Ovary (tissue), 9 donors: Measurements from ENCODE around the gene ALKBH3. TPM values are rescaled to one million over a fixed set of nuclear protein-coding genes. Genes with fewer than 3 reads are reported as not detected.

ENCODE experiments used
- DNase-seq, 5 donors: peaks; one replicate each; pipeline ENCODE4 v3.0.0-alpha.2; 2019 to 2020
- H3K27ac ChIP-seq, 2 donors: fragments of 200-600 bp; one replicate each; pipeline versions ENCODE4 v1.5.1 to v1.8.0; 2019 to 2022
- H3K27me3 ChIP-seq: fragments of 200-600 bp; one replicate; pipeline ENCODE4 v1.8.0; 2022
- H3K36me3 ChIP-seq: fragments of 200-600 bp; sonication (generic); one replicate; pipeline ENCODE4 v1.5.1; 2019
- H3K4me1 ChIP-seq: one replicate; pipeline ENCODE4 v1.8.1; 2013; ENCODE audit warnings: mild to moderate bottlenecking, moderate library complexity; ENCODE audit not compliant: insufficient read depth
- H3K4me3 ChIP-seq: fragments of 200-600 bp; sonication (generic); one replicate; pipeline ENCODE4 v1.5.1; 2017
- H3K9me3 ChIP-seq, 2 donors: fragments of 200-600 bp in 1 of 2; sonication (generic) in 1 of 2; one replicate each; pipeline versions ENCODE4 v1.5.1 to v1.8.1; 2013 to 2019; ENCODE audit warnings: mild to moderate bottlenecking in 1 of 2, moderate library complexity in 1 of 2
- EP300 ChIP-seq: sonication (generic); formaldehyde crosslinking; IDR thresholded peaks from one replicate; pipeline ENCODE4 v1.6.1; 2017; ENCODE audit warnings: antibody characterized with exemption
- POLR2A ChIP-seq: fragments of 450-650 bp; IDR thresholded peaks from one replicate; pipeline ENCODE4 v1.6.1; 2017; ENCODE audit warnings: antibody characterized with exemption, mild to moderate bottlenecking, moderate library complexity
- WGBS, 3 donors: extraction: QIAGEN DNeasy Blood & Tissue Kit in 1 of 3; methylation state at CpG; one replicate each; pipeline versions ENCODE4 v1.1.5 to v1.1.7; 2013 to 2017; 5-methylcytosine and 5-hydroxymethylcytosine counted together
- intact Hi-C, 4 donors: fragments of 100-400 bp; cut with DNase I; formaldehyde crosslinking; loops; one replicate each; pipeline versions ENCODE4 v1.11.0 to v1.15.1; 2022 to 2023
- polyA plus RNA-seq, 2 donors: library from polyadenylated mRNA; stranded (reverse); fragments of 200-250 nt in 1 of 2; fragments of 350-450 nt in 1 of 2; fragmentation: Illumina TruSeq in 1 of 2; extraction: RNeasy Lipid Tissue Mini Kit (QIAGEN cat#74804) in 1 of 2; gene quantifications; one replicate each; pipeline ENCODE4 v1.2.3, GENCODE V29; 2013 to 2014
- total RNA-seq, 7 donors: library from RNA; depleted of rRNA in 2 of 7; stranded (reverse); fragments of >200 nt in 2 of 7; fragmentation: NEBNext Ultra II Directional in 3 of 7; extraction: Animal tissue kit (Norgen Biotek cat#: 25700) in 3 of 7; gene quantifications; one replicate each; pipeline versions ENCODE4 v1.1.0 to v1.2.4, GENCODE V29; 2016 to 2023
- TF ChIP-seq, protein P1 (sequence below), 3 donors: fragments of 450-650 bp in 2 of 3; fragments of 200-600 bp in 1 of 3; IDR thresholded peaks; one replicate each; pipeline versions ENCODE4 v1.5.1 to v1.8.0; 2016 to 2022; ENCODE audit warnings: antibody characterized with exemption in 3 of 3, mild to moderate bottlenecking in 1 of 3
- donor health status: DM: no; HTN: no; CAD: no; lungs with moderate emphysema.
- donor health status: DM: no; HTN: no; CAD: no.
- donor health status: Bipolar disorder and iron deficiency.
- donor health status: DM: yes; HTN: yes; CAD: no.
- donor health status: DM: no; HTN: no; CAD: no.
- donor health status: DM: yes; HTN: yes; CAD: no.

Gene ALKBH3
- total and polyA plus RNA-seq, 9 donors = 25.4 to 53.5 (median 32.2) TPM

DNA sequence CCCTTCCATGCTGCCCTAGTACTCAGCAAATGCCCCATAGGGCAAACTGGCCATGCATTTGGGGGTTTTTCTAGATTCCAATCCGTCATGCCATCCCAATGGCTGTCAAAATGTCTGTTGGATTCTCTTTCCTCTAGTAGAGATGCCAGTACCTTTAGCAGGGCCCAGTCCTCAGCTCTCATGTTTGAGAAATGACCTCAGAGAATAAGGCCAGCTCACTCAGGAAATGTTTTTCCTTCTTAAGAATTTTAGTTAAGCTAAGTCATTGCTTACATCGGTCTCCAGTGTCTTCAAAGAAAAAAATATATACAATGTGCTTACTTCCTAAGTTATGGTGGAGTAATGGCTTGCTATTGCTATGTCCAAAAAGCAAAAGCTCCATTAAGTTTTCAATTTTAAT, 14.1 kb upstream of the ALKBH3 start:
- H3K36me3 ChIP-seq = no peaks in the 10 kb centered on the region
- TF ChIP-seq, protein P1, sequence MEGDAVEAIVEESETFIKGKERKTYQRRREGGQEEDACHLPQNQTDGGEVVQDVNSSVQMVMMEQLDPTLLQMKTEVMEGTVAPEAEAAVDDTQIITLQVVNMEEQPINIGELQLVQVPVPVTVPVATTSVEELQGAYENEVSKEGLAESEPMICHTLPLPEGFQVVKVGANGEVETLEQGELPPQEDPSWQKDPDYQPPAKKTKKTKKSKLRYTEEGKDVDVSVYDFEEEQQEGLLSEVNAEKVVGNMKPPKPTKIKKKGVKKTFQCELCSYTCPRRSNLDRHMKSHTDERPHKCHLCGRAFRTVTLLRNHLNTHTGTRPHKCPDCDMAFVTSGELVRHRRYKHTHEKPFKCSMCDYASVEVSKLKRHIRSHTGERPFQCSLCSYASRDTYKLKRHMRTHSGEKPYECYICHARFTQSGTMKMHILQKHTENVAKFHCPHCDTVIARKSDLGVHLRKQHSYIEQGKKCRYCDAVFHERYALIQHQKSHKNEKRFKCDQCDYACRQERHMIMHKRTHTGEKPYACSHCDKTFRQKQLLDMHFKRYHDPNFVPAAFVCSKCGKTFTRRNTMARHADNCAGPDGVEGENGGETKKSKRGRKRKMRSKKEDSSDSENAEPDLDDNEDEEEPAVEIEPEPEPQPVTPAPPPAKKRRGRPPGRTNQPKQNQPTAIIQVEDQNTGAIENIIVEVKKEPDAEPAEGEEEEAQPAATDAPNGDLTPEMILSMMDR (IDR thresholded peaks at IDR 0.05) = no peak
- TF ChIP-seq EP300 (no peak), POLR2A (no peak)
- DNase-seq = no peak
- no peak overlapping the region for H3K4me3 ChIP-seq
- H3K27me3 ChIP-seq = no peaks in the 10 kb centered on the region
- 81 to 86% (median 82%) methylated on average over 2 of the region's 2 CpGs for WGBS, 3 donors
- H3K27ac ChIP-seq = no peak overlapping the region
- intact Hi-C loops = no loop called here
- H3K4me1 ChIP-seq = no peaks in the 10 kb centered on the region
- H3K9me3 ChIP-seq = no peaks in the 10 kb centered on the region

DNA sequence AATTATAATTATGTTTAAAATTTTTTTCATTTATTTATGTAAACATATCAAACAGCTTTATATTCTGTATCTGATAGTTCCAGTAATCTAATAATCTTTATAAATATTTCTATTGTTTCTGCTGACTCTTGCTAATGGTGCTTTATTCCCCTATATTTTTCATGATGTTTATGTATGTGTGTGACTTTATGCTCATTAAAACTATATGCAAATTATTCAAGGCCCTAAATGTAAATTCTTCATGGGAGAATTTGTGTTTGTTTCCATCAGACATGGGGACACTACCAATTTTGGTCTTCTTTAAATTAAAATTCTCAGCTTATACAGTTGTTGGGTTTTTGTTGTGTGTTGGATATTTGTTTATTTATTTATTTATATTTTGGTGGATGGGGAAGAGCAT, 13.7 kb upstream of the ALKBH3 start:
- Histone ChIP-seq H3K27me3 (no peaks in the 10 kb centered on the region), H3K9me3 (no peaks in the 10 kb centered on the region), H3K27ac (no peak overlapping the region), H3K4me1 (no peaks in the 10 kb centered on the region), H3K36me3 (no peaks in the 10 kb centered on the region), H3K4me3 (no peak overlapping the region)
- TF ChIP-seq, protein P1 (IDR thresholded peaks at IDR 0.05) = no peak
- TF ChIP-seq EP300 = no peak
- TF ChIP-seq POLR2A = no peak
- intact Hi-C loops = no loop called here
- DNase-seq = no peak

GRCh38 chr11:43868852-43869567, 11.6 kb upstream of the ALKBH3 start:
- H3K36me3 ChIP-seq = no peaks in the 10 kb centered on the region
- TF ChIP-seq, protein P1 (IDR thresholded peaks at IDR 0.05) = no peak
- TF ChIP-seq POLR2A (no peak), EP300 (no peak)
- no peak for DNase-seq
- intact Hi-C loops = no loop called here
- no peak overlapping the region for H3K27ac ChIP-seq
- WGBS, 3 donors = 48 to 63% (median 50%) methylated on average over 5 of the region's 5 CpGs
- H3K9me3 ChIP-seq = no peaks in the 10 kb centered on the region
- H3K4me1 ChIP-seq = no peaks in the 10 kb centered on the region
- H3K4me3 ChIP-seq = no peak overlapping the region
- no peaks in the 10 kb centered on the region for H3K27me3 ChIP-seq

- Histone ChIP-seq H3K27ac (no peak overlapping the region), H3K27me3 (no peaks in the 10 kb centered on the region), H3K9me3 (no peaks in the 10 kb centered on the region), H3K4me3 (no peak overlapping the region), H3K36me3 (no peaks in the 10 kb centered on the region), H3K4me1 (no peaks in the 10 kb centered on the region)
- intact Hi-C loops = no loop called here
- no peak for TF ChIP-seq EP300
- TF ChIP-seq, protein P1 (IDR thresholded peaks at IDR 0.05) = no peak
- TF ChIP-seq POLR2A = no peak
- 74 to 83% (median 78%) methylated on average over 2 of the region's 2 CpGs for WGBS, 3 donors
- DNase-seq = no peak
These were observed 9.6 kb upstream of the ALKBH3 start for GRCh38 chr11:43871051-43871450.
